Upper lobe of right lung (tissue), 1 donor: ENCODE results near the gene FOXO4. TPM values are rescaled to one million over a fixed set of nuclear protein-coding genes. Genes with fewer than 3 reads are reported as not detected.

ENCODE experiments used
- ATAC-seq: fragments of 200-7000 bp; cut with Tn5 transposase; one replicate; pipeline ENCODE4 v1.9.1; 2020; ENCODE audit warnings: mild to moderate bottlenecking, moderate library complexity
- DNase-seq: peaks from one replicate; pipeline ENCODE4 v3.0.0-alpha.2; 2020
- H3K27ac ChIP-seq: fragments of 200-600 bp; one replicate; pipeline ENCODE4 v1.8.0; 2022
- H3K27me3 ChIP-seq: fragments of 200-600 bp; one replicate; pipeline ENCODE4 v1.8.0; 2022; ENCODE audit warnings: mild to moderate bottlenecking
- H3K36me3 ChIP-seq: fragments of 200-600 bp; one replicate; pipeline ENCODE4 v1.8.0; 2022
- H3K4me1 ChIP-seq: fragments of 200-600 bp; one replicate; pipeline ENCODE4 v1.8.0; 2022
- H3K4me3 ChIP-seq: fragments of 200-600 bp; one replicate; pipeline ENCODE4 v1.8.0; 2022; ENCODE audit warnings: mild to moderate bottlenecking
- H3K9me3 ChIP-seq: fragments of 200-600 bp; one replicate; pipeline ENCODE4 v1.8.0; 2022
- intact Hi-C: fragments of 100-400 bp; cut with DNase I; formaldehyde crosslinking; loops from one replicate; pipeline ENCODE4 v1.11.0; 2022
- total RNA-seq: library from RNA; stranded (reverse); fragmentation: NEBNext Ultra II Directional; extraction: Animal tissue kit (Norgen Biotek cat#: 25700); gene quantifications from one replicate; pipeline ENCODE4 v1.2.1, GENCODE V29; 2021
- TF ChIP-seq, protein P1 (sequence below): fragments of 200-600 bp; IDR thresholded peaks from one replicate; pipeline ENCODE4 v1.8.0; 2022; ENCODE audit warnings: antibody characterized with exemption
- donor health status: DM: no; HTN: yes; CAD: no; lungs with severe emphysema.

The FOXO4 gene
- total RNA-seq, 1 donor from 2014 or later, result 31.6 TPM

- no peak for ATAC-seq
- Histone ChIP-seq H3K36me3 (no peaks in the 10 kb centered on the region), H3K9me3 (no peaks in the 10 kb centered on the region), H3K27me3 (no peaks in the 10 kb centered on the region), H3K4me3 (peak overlapping the region; percentile 64), H3K27ac (no peak overlapping the region), H3K4me1 (no peaks in the 10 kb centered on the region)
- no peak for DNase-seq
- TF ChIP-seq, protein P1, sequence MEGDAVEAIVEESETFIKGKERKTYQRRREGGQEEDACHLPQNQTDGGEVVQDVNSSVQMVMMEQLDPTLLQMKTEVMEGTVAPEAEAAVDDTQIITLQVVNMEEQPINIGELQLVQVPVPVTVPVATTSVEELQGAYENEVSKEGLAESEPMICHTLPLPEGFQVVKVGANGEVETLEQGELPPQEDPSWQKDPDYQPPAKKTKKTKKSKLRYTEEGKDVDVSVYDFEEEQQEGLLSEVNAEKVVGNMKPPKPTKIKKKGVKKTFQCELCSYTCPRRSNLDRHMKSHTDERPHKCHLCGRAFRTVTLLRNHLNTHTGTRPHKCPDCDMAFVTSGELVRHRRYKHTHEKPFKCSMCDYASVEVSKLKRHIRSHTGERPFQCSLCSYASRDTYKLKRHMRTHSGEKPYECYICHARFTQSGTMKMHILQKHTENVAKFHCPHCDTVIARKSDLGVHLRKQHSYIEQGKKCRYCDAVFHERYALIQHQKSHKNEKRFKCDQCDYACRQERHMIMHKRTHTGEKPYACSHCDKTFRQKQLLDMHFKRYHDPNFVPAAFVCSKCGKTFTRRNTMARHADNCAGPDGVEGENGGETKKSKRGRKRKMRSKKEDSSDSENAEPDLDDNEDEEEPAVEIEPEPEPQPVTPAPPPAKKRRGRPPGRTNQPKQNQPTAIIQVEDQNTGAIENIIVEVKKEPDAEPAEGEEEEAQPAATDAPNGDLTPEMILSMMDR, result no peak
- intact Hi-C loops, result no loop called here
Observed at GRCh38 chrX:71095033-71095432, 618 bp upstream of the FOXO4 start.

GRCh38 chrX:71095981-71096759, 519 bp downstream of the FOXO4 start:
- H3K27ac ChIP-seq, result peak overlapping the region; percentile 42
- DNase-seq (no peak), ATAC-seq (peak; percentile 79)
- no peaks in the 10 kb centered on the region for H3K27me3 ChIP-seq
- intact Hi-C loops, result no loop called here
- H3K9me3 ChIP-seq, result no peaks in the 10 kb centered on the region
- peak overlapping the region; percentile 64 for H3K4me3 ChIP-seq
- no peaks in the 10 kb centered on the region for H3K4me1 ChIP-seq
- no peaks in the 10 kb centered on the region for H3K36me3 ChIP-seq
- TF ChIP-seq, protein P1, result no peak

GRCh38 chrX:71096760-71097032, 1.0 kb downstream of the FOXO4 start:
- Histone ChIP-seq H3K4me3 (peak overlapping the region; percentile 64), H3K27me3 (no peaks in the 10 kb centered on the region), H3K36me3 (no peaks in the 10 kb centered on the region), H3K4me1 (no peaks in the 10 kb centered on the region), H3K9me3 (no peaks in the 10 kb centered on the region), H3K27ac (no peak overlapping the region)
- intact Hi-C loops, result no loop called here
- DNase-seq (no peak), ATAC-seq (no peak)
- TF ChIP-seq, protein P1, result no peak

DNA sequence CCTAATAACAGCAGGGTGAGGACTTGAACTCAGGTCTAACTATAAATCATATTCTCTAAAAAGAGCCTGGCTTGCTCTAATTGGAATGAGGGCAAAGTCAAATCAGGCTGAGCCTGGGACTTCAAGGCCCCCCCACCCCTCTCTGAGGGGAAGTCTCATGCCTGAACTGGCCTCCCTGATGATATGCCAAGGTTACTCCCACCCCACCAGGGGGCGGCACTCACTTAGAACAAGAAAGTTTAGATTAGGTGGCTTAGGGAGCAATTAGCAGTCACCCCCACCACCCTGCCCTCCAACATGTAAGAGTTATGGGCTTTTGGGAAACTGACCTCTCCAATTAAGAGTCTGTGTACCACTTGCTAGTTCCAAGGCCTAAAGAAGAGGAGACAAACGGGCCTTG, 2.7 kb downstream of the FOXO4 start:
- TF ChIP-seq, protein P1, result peak; percentile 50
- H3K27me3 ChIP-seq, result no peaks in the 10 kb centered on the region
- peak; percentile 62 for ATAC-seq
- intact Hi-C loops, result no loop called here
- H3K4me1 ChIP-seq, result no peaks in the 10 kb centered on the region
- no peaks in the 10 kb centered on the region for H3K36me3 ChIP-seq
- H3K27ac ChIP-seq, result no peak overlapping the region
- H3K4me3 ChIP-seq, result no peak overlapping the region
- peak; percentile 75 for DNase-seq
- no peaks in the 10 kb centered on the region for H3K9me3 ChIP-seq

DNA sequence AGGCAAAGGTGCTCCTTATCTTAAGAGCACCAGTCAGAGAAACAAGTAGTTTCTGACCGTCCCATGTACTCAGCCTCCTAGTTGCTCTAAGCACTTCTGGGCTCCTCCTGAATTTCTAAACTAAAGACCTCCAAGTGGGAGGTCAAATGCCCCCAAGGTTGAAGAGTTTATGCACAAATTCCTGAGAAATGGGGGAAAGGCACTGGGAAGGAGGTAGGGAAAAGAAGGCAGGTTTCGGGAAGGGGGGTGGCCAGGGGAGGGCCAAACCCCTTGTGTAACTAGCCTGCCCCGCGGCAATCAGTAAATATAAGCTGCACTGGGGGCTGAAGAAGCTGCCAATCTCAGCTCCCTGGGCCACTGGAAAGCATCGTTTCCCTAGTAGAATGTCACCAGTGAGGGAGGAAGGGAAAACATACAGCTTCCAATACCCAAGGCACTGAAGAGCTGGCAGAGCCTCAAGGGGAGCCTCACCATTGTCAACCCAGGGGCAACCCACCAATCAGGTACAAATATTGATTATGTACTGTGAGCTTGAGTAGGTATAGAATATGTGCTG, 3.4 kb downstream of the FOXO4 start:
- no peaks in the 10 kb centered on the region for H3K9me3 ChIP-seq
- H3K27ac ChIP-seq, result no peak overlapping the region
- TF ChIP-seq, protein P1, result no peak
- intact Hi-C loops, result no loop called here
- DNase-seq, result no peak
- H3K4me1 ChIP-seq, result no peaks in the 10 kb centered on the region
- no peak overlapping the region for H3K4me3 ChIP-seq
- H3K27me3 ChIP-seq, result no peaks in the 10 kb centered on the region
- no peaks in the 10 kb centered on the region for H3K36me3 ChIP-seq
- ATAC-seq, result no peak
